Measurements from ENCODE around the gene ST6GAL1. TPM values are rescaled to one million over a fixed set of nuclear protein-coding genes. Genes with fewer than 3 reads are reported as not detected.

ST6GAL1 gene
- total and polyA plus RNA-seq, 2 of the 4 experiments (the other 2 are of a cell fraction) = 1.4 to 2.9 TPM

DNA sequence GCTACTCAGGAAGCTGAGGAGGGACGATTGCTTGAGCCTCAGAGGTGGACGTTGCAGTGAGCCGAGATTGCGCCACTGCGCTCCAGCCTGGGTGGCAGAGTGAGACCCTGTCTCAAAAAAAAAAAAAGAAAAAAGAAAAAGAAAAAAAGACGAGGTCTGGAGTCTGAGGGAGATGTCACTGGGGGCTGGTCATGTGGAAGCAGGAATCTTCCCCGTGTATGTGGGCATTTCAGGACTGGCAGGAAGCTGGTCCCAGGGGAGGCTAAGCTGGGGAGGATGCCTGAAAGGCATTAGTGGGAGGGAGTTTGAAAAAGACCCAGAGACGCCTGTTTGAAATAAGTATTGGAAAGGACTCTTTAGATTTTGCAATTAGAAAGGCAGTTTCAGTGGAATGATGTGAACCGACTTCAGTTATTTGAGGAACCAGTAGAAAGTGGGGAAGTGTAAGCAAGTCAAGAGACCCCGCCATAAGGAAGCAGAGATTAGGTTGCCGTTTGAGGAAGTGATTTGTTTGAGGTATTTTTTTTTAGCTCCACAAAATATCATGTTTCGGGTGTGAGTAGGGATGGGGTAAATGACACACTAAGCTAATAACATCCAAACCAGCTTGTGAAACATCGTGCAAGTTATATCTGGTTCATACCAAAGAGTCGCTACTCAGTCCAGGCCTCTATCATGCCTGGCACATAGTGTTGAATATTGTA, 55.5 kb downstream of the ST6GAL1 start:
- H3K9ac ChIP-seq (ENCODE audit: low read depth, low read length) = no peak overlapping the region
- H2BK15ac ChIP-seq (ENCODE audit: low read depth, low read length) = no peak overlapping the region
- DNase-seq (no peak), ATAC-seq (ENCODE audit: low read depth) (no peak)
- H2BK120ac ChIP-seq (ENCODE audit: low read depth, low read length) = no peak overlapping the region
- H3K9me1 ChIP-seq (ENCODE audit: insufficient read depth, low read length) = no peaks in the 10 kb centered on the region
- H3K4me1 ChIP-seq (ENCODE audit: control insufficient read depth, insufficient read depth, low read length) = 0 out of 2 replicates have a peak, but pooled peaks cover under 1% of the 10 kb centered on the region
- TF ChIP-seq POLR2A (IDR thresholded peaks at IDR 0.05; ENCODE audit: low read depth, low read length) = no peak
- no peak for TF ChIP-seq CHD1 (IDR thresholded peaks at IDR 0.05; ENCODE audit: low read depth, low read length)
- no peak for TF ChIP-seq CTCF (conservative IDR thresholded peaks at IDR 0.05; ENCODE audit: low read depth, low read length)
- TF ChIP-seq MXI1 (IDR thresholded peaks at IDR 0.05; ENCODE audit: borderline replicate concordance, low read depth, low read length) = no peak
- no peak for TF ChIP-seq CEBPB (IDR thresholded peaks at IDR 0.05; ENCODE audit: low read depth, low read length)
- TF ChIP-seq RFX5 (IDR thresholded peaks at IDR 0.05; ENCODE audit: low read depth, low read length) = no peak
- no peak for TF ChIP-seq MAZ (IDR thresholded peaks at IDR 0.05; ENCODE audit: borderline replicate concordance, low read depth, low read length)
- TF ChIP-seq SMC3 (IDR thresholded peaks at IDR 0.05; ENCODE audit: low read depth, low read length) = no peak
- TF ChIP-seq RAD21 (IDR thresholded peaks at IDR 0.05; ENCODE audit: low read length) = no peak
- no peak overlapping the region for H3K4ac ChIP-seq (ENCODE audit: low read depth, low read length)
- ChIA-PET CTCF (no interaction called here), POLR2A (ENCODE audit: unreplicated experiment) (no interaction called here)
- WGBS, 2 experiments (ENCODE audit: extremely low coverage in 2 of 2, insufficient read length in 1 of 2) = 62% methylated on average over 4 of the region's 14 CpGs; no CpG with 5 or more reads in 1 of the 2 experiments
- no peak overlapping the region for H3K23ac ChIP-seq (ENCODE audit: low read depth, low read length)
- no peak overlapping the region for H3K4me3 ChIP-seq (ENCODE audit: insufficient read depth, low read depth, low read length)
- no peak overlapping the region for H2AK5ac ChIP-seq (ENCODE audit: low read depth, low read length)
- H2BK5ac ChIP-seq (ENCODE audit: low read depth, low read length, poor library complexity, severe bottlenecking) = no peak overlapping the region
- H4K91ac ChIP-seq (ENCODE audit: insufficient read depth, low read depth, low read length) = no peak overlapping the region
- BruUV-seq (replicated peaks) = no TSS peak
- H4K5ac ChIP-seq (ENCODE audit: low read depth, low read length) = no peak overlapping the region
- H2AK9ac ChIP-seq (replicated peaks; ENCODE audit: low read depth, low read length, poor library complexity) = no peak overlapping the region
- no peak overlapping the region for H4K8ac ChIP-seq (ENCODE audit: low read depth in 2 of 2, low read length in 2 of 2)
- no peak overlapping the region for H3K4me2 ChIP-seq (ENCODE audit: low read depth, low read length)
- H3K27ac ChIP-seq (ENCODE audit: insufficient read depth, low read length) = no peak overlapping the region
- no peaks in the 10 kb centered on the region for H3K36me3 ChIP-seq (ENCODE audit: control insufficient read depth, insufficient read depth, low read length)
- H2AFZ ChIP-seq (replicated peaks; ENCODE audit: low read length, poor library complexity) = no peak overlapping the region
- H3K18ac ChIP-seq (ENCODE audit: low read depth, low read length) = no peak overlapping the region
- dilution Hi-C loops (cut with HindIII; ENCODE audit: low sequenced_read_pairs, unreplicated experiment) (no loop called here), intact Hi-C loops (cut with micrococcal nuclease) (no loop called here), in situ Hi-C loops (cut with MboI; ENCODE audit: low sequenced_read_pairs) (no loop called here)
- no peak overlapping the region for H3K56ac ChIP-seq (ENCODE audit: extremely low read depth, insufficient read depth, low read length)
- no peak overlapping the region for H3K14ac ChIP-seq (replicated peaks; ENCODE audit: low read depth, low read length)
- no peaks in the 10 kb centered on the region for H3K9me3 ChIP-seq (ENCODE audit: control insufficient read depth, insufficient read depth, low read length)
- no peaks in the 10 kb centered on the region for H3K79me1 ChIP-seq (ENCODE audit: low read depth in 1 of 2, low read length in 2 of 2)
- H4K20me1 ChIP-seq (ENCODE audit: insufficient read depth, low read length) = no peaks in the 10 kb centered on the region
- H3K27me3 ChIP-seq (ENCODE audit: control insufficient read depth, insufficient read depth, low read length) = no peaks in the 10 kb centered on the region
- H2BK20ac ChIP-seq (ENCODE audit: low read depth, low read length) = no peak overlapping the region
